HPDE6-E6E7 (cell line): ENCODE results near the gene FSIP1.

Experiments
- DNase-seq: peaks from one replicate; pipeline ENCODE4 v3.0.0; 2011; ENCODE audit warnings: missing footprints; ENCODE audit errors: extremely low spot score

FSIP1 gene

GRCh38 chr15:39582286-39582976 lies 200.2 kb downstream of the FSIP1 start:
- DNase-seq: no peak

- DNase-seq: peak; percentile 52
These were observed 200.8 kb downstream of the FSIP1 start for GRCh38 chr15:39581793-39582285.

- no peak for DNase-seq
These were observed 201.3 kb downstream of the FSIP1 start for GRCh38 chr15:39581242-39581792.

GRCh38 chr15:39580485-39581241 lies 202.0 kb downstream of the FSIP1 start, which contains the start of gene THBS1:
THBS1 (plus strand) TSS chr15:39581079; CDS start chr15:39581858, 779 bp downstream.
- DNase-seq: peak; percentile 64

- peak; percentile 78 for DNase-seq
These were observed 202.5 kb downstream of the FSIP1 start for GRCh38 chr15:39580117-39580484.

- DNase-seq: peak; percentile 54
These were observed 203.0 kb downstream of the FSIP1 start for GRCh38 chr15:39579487-39580116.

- no peak for DNase-seq
These were observed 203.7 kb downstream of the FSIP1 start for GRCh38 chr15:39578851-39579486.

GRCh38 chr15:39575180-39575579 lies 207.5 kb downstream of the FSIP1 start:
- no peak for DNase-seq

GRCh38 chr15:39574427-39574826 lies 208.2 kb downstream of the FSIP1 start:
- DNase-seq: no peak

- DNase-seq: no peak
These were observed 208.8 kb downstream of the FSIP1 start for GRCh38 chr15:39573844-39574243.

- DNase-seq: no peak
These were observed 209.4 kb downstream of the FSIP1 start for GRCh38 chr15:39573287-39573686.

GRCh38 chr15:39565851-39566250 lies 216.8 kb downstream of the FSIP1 start:
- no peak for DNase-seq

- no peak for DNase-seq
These were observed 217.5 kb downstream of the FSIP1 start for GRCh38 chr15:39564972-39565665.

GRCh38 chr15:39558421-39558820 lies 224.2 kb downstream of the FSIP1 start:
- DNase-seq: no peak

- DNase-seq: no peak
These were observed 226.2 kb downstream of the FSIP1 start for GRCh38 chr15:39556461-39556860.

- DNase-seq: no peak
These were observed 226.8 kb downstream of the FSIP1 start for GRCh38 chr15:39555885-39556284.

GRCh38 chr15:39554746-39555387 lies 227.8 kb downstream of the FSIP1 start:
- DNase-seq: no peak

GRCh38 chr15:39553947-39554693 lies 228.5 kb downstream of the FSIP1 start:
- no peak for DNase-seq

- DNase-seq: no peak
These were observed 230.1 kb downstream of the FSIP1 start for GRCh38 chr15:39552556-39552955.

- DNase-seq: no peak
These were observed 231.2 kb downstream of the FSIP1 start for GRCh38 chr15:39551476-39551875.
